Activated CD4-positive, alpha-beta memory T cell treated with anti-CD3 and anti-CD28 coated beads for 36 hours (primary cell): ENCODE measurements around the gene ADCY7. TPM values are rescaled to one million over a fixed set of nuclear protein-coding genes. Genes with fewer than 3 reads are reported as not detected.

Experiments used
- CTCF ChIA-PET: fragments of 350-600 bp; sonication (Branson Sonifier 250); formaldehyde crosslinking; loops from one replicate; lab custom pipeline; 2021; ENCODE audit warnings: antibody characterized with exemption, inconsistent platforms; lab: Charles Lee
- POLR2A ChIA-PET: fragments of 350-600 bp; sonication (Branson Sonifier 250); formaldehyde crosslinking; loops from one replicate; lab custom pipeline; 2021; ENCODE audit warnings: antibody characterized with exemption; lab: Charles Lee
- DNase-seq: peaks from one replicate; pipeline ENCODE4 v3.0.0-alpha.2; 2020
- H3K27ac Mint-ChIP-seq: one replicate; pipeline ENCODE4 v1.8.0; 2021; ENCODE audit warnings: mixed read lengths
- H3K27me3 Mint-ChIP-seq: one replicate; pipeline ENCODE4 v1.8.0; 2021; ENCODE audit warnings: mixed read lengths
- H3K36me3 Mint-ChIP-seq: one replicate; pipeline ENCODE4 v1.8.0; 2021; ENCODE audit warnings: mixed read lengths
- H3K4me1 Mint-ChIP-seq: one replicate; pipeline ENCODE4 v1.8.0; 2021; ENCODE audit warnings: low read depth, mixed read lengths
- H3K4me3 Mint-ChIP-seq: one replicate; pipeline ENCODE4 v1.8.0; 2021; ENCODE audit warnings: mild to moderate bottlenecking, mixed read lengths
- H3K9me3 Mint-ChIP-seq: one replicate; pipeline ENCODE4 v1.8.0; 2021; ENCODE audit warnings: mixed read lengths
- intact Hi-C: fragments of 100-400 bp; cut with micrococcal nuclease; formaldehyde crosslinking; loops from one replicate; pipeline ENCODE4 v1.15.1; 2023
- total RNA-seq, 2 experiments: library from RNA; stranded (reverse); gene quantifications; one replicate each; pipeline ENCODE4 v1.2.3, GENCODE V29; 2021

ADCY7 gene
- total RNA-seq, 2 experiments from 2014 or later, result 100.0 to 107 TPM

- H3K4me1 Mint-ChIP-seq, result peaks cover 35% of the 10 kb centered on the region
- ChIA-PET POLR2A (interaction anchor here (7.6 kb wide), 1 partner anchor 14 kb away, joined by 83 read pairs; no protein-coding TSS in a partner anchor), CTCF (no interaction called here)
- H3K36me3 Mint-ChIP-seq, result peaks cover 2% of the 10 kb centered on the region
- no peak for DNase-seq
- no peak overlapping the region for H3K27ac Mint-ChIP-seq
- H3K9me3 Mint-ChIP-seq, result no peaks in the 10 kb centered on the region
- no peak overlapping the region for H3K4me3 Mint-ChIP-seq
- intact Hi-C loops, result loop anchor here (10.0 kb wide), 1 partner anchor 1647 kb away; the partner anchor contains the start of gene N4BP1
- H3K27me3 Mint-ChIP-seq, result no peaks in the 10 kb centered on the region
These were observed 4.6 kb upstream of the ADCY7 start for GRCh38 chr16:50261707-50262235.

GRCh38 chr16:50263060-50263909 lies 3.1 kb upstream of the ADCY7 start:
- Mint-ChIP-seq H3K36me3 (peaks cover 7% of the 10 kb centered on the region), H3K4me3 (no peak overlapping the region), H3K27me3 (no peaks in the 10 kb centered on the region), H3K9me3 (no peaks in the 10 kb centered on the region), H3K27ac (peak overlapping the region; percentile 91), H3K4me1 (peaks cover 42% of the 10 kb centered on the region)
- intact Hi-C loops, result loop anchor here (10.0 kb wide), 1 partner anchor 1648 kb away; the partner anchor contains the start of gene N4BP1
- no peak for DNase-seq
- POLR2A ChIA-PET, result interaction anchor here (2.1 to 7.6 kb wide), 2 partner anchors 12 to 75 kb away, joined by 9 to 83 read pairs; no protein-coding TSS in a partner anchor
- CTCF ChIA-PET, result interaction anchor here (0.7 to 4.5 kb wide), 5 partner anchors 12 to 238 kb away, joined by 3 to 41 read pairs (median 3); partner anchors contain the start of gene CNEP1R1

GRCh38 chr16:50263940-50264929 lies 2.1 kb upstream of the ADCY7 start:
- CTCF ChIA-PET, result interaction anchor here (0.6 to 4.5 kb wide), 7 partner anchors 11 to 481 kb away, joined by 3 to 41 read pairs (median 4); no protein-coding TSS in a partner anchor
- Mint-ChIP-seq H3K9me3 (no peaks in the 10 kb centered on the region), H3K36me3 (peaks cover 10% of the 10 kb centered on the region), H3K4me1 (peaks cover 49% of the 10 kb centered on the region), H3K27me3 (no peaks in the 10 kb centered on the region), H3K4me3 (peak overlapping the region; percentile 21), H3K27ac (peak overlapping the region; percentile 91)
- DNase-seq, result peak; percentile 78
- intact Hi-C loops, result loop anchor here (1.0 to 10.0 kb wide), 5 partner anchors 13 to 1649 kb away; partner anchors contain the start of genes CNEP1R1 and N4BP1
- POLR2A ChIA-PET, result interaction anchor here (0.7 to 7.6 kb wide), 8 partner anchors 11 to 74 kb away, joined by 3 to 83 read pairs (median 6); no protein-coding TSS in a partner anchor

- H3K4me1 Mint-ChIP-seq, result peaks cover 60% of the 10 kb centered on the region
- peak; percentile 66 for DNase-seq
- no peaks in the 10 kb centered on the region for H3K9me3 Mint-ChIP-seq
- H3K36me3 Mint-ChIP-seq, result peaks cover 11% of the 10 kb centered on the region
- H3K4me3 Mint-ChIP-seq, result peak overlapping the region; percentile 34
- CTCF ChIA-PET, result interaction anchor here (0.6 to 4.5 kb wide), 8 partner anchors 10 to 480 kb away, joined by 3 to 41 read pairs (median 4); no protein-coding TSS in a partner anchor
- POLR2A ChIA-PET, result interaction anchor here (1.7 to 7.6 kb wide), 3 partner anchors 10 to 20 kb away, joined by 7 to 83 read pairs (median 8); no protein-coding TSS in a partner anchor
- intact Hi-C loops, result loop anchor here (5.0 to 10.0 kb wide), 4 partner anchors 198 to 1650 kb away; partner anchors contain the start of genes CYLD, HEATR3 and N4BP1
- peak overlapping the region; percentile 91 for H3K27ac Mint-ChIP-seq
- H3K27me3 Mint-ChIP-seq, result no peaks in the 10 kb centered on the region
These were observed 1.1 kb upstream of the ADCY7 start for GRCh38 chr16:50265260-50265659.

- H3K4me3 Mint-ChIP-seq, result peak overlapping the region; percentile 94
- H3K36me3 Mint-ChIP-seq, result peaks cover 11% of the 10 kb centered on the region
- peak overlapping the region; percentile 97 for H3K27ac Mint-ChIP-seq
- ChIA-PET CTCF (interaction anchor here (0.6 to 4.5 kb wide), 8 partner anchors 9 to 241 kb away, joined by 3 to 41 read pairs (median 4); partner anchors contain the start of gene CNEP1R1), POLR2A (interaction anchor here (0.6 to 7.6 kb wide), 4 partner anchors 10 to 73 kb away, joined by 3 to 83 read pairs (median 4); no protein-coding TSS in a partner anchor)
- H3K9me3 Mint-ChIP-seq, result no peaks in the 10 kb centered on the region
- peaks cover 64% of the 10 kb centered on the region for H3K4me1 Mint-ChIP-seq
- DNase-seq, result no peak
- H3K27me3 Mint-ChIP-seq, result no peaks in the 10 kb centered on the region
- intact Hi-C loops, result loop anchor here (1.0 to 10.0 kb wide), 7 partner anchors 8 to 1651 kb away; partner anchors contain the start of genes CYLD, HEATR3 and N4BP1
These were observed 525 bp upstream of the ADCY7 start for GRCh38 chr16:50265716-50266336.

- Mint-ChIP-seq H3K4me3 (peak overlapping the region; percentile 94), H3K27ac (peak overlapping the region; percentile 97), H3K9me3 (no peaks in the 10 kb centered on the region), H3K4me1 (peaks cover 77% of the 10 kb centered on the region), H3K27me3 (no peaks in the 10 kb centered on the region), H3K36me3 (peaks cover 11% of the 10 kb centered on the region)
- DNase-seq, result peak; percentile 25
- CTCF ChIA-PET, result interaction anchor here (0.8 to 4.5 kb wide), 2 partner anchors 8 to 92 kb away, joined by 3 to 41 read pairs; no protein-coding TSS in a partner anchor
- intact Hi-C loops, result loop anchor here (5.0 to 10.0 kb wide), 4 partner anchors 200 to 1652 kb away; partner anchors contain the start of genes CYLD, HEATR3 and N4BP1
- POLR2A ChIA-PET, result interaction anchor here (0.6 to 7.6 kb wide), 3 partner anchors 8 to 71 kb away, joined by 3 to 83 read pairs (median 3); no protein-coding TSS in a partner anchor
These were observed 840 bp downstream of the ADCY7 start for GRCh38 chr16:50267151-50267631.

GRCh38 chr16:50267651-50268050 lies 1.3 kb downstream of the ADCY7 start:
- Mint-ChIP-seq H3K36me3 (peaks cover 11% of the 10 kb centered on the region), H3K9me3 (no peaks in the 10 kb centered on the region), H3K4me1 (peaks cover 82% of the 10 kb centered on the region), H3K27ac (peak overlapping the region; percentile 97), H3K4me3 (peak overlapping the region; percentile 94), H3K27me3 (no peaks in the 10 kb centered on the region)
- ChIA-PET CTCF (interaction anchor here (0.8 to 4.5 kb wide), 4 partner anchors 7 to 480 kb away, joined by 3 to 41 read pairs (median 4); no protein-coding TSS in a partner anchor), POLR2A (interaction anchor here (0.6 to 7.6 kb wide), 4 partner anchors 8 to 202 kb away, joined by 3 to 83 read pairs (median 4); partner anchors contain the start of gene HEATR3)
- DNase-seq, result peak; percentile 46
- intact Hi-C loops, result loop anchor here (5.0 to 10.0 kb wide), 4 partner anchors 200 to 1653 kb away; partner anchors contain the start of genes CYLD, HEATR3 and N4BP1

GRCh38 chr16:50268352-50268751 lies 2.0 kb downstream of the ADCY7 start:
- DNase-seq, result peak; percentile 31

GRCh38 chr16:50269061-50269705 lies 2.8 kb downstream of the ADCY7 start:
- peak overlapping the region; percentile 58 for H3K27ac Mint-ChIP-seq
- H3K4me3 Mint-ChIP-seq, result no peak overlapping the region
- intact Hi-C loops, result loop anchor here (5.0 to 10.0 kb wide), 4 partner anchors 202 to 1654 kb away; partner anchors contain the start of genes CYLD, HEATR3 and N4BP1
- ChIA-PET POLR2A (interaction anchor here (1.1 to 7.6 kb wide), 3 partner anchors 6 to 203 kb away, joined by 3 to 83 read pairs (median 4); partner anchors contain the start of gene HEATR3), CTCF (interaction anchor here (0.8 to 1.9 kb wide), 3 partner anchors 10 to 479 kb away, joined by 3 to 5 read pairs (median 4); no protein-coding TSS in a partner anchor)
- no peaks in the 10 kb centered on the region for H3K9me3 Mint-ChIP-seq
- peaks cover 15% of the 10 kb centered on the region for H3K36me3 Mint-ChIP-seq
- H3K27me3 Mint-ChIP-seq, result no peaks in the 10 kb centered on the region
- no peak for DNase-seq
- H3K4me1 Mint-ChIP-seq, result peaks cover 83% of the 10 kb centered on the region

More at GRCh38 chr16:50268352-50268751, 2.0 kb downstream of the ADCY7 start:
- Mint-ChIP-seq H3K27me3 (no peaks in the 10 kb centered on the region), H3K4me1 (peaks cover 84% of the 10 kb centered on the region), H3K27ac (peak overlapping the region; percentile 97), H3K36me3 (peaks cover 11% of the 10 kb centered on the region), H3K9me3 (no peaks in the 10 kb centered on the region), H3K4me3 (peak overlapping the region; percentile 64)
- ChIA-PET CTCF (interaction anchor here (0.8 to 1.9 kb wide), 4 partner anchors 11 to 479 kb away, joined by 3 to 5 read pairs (median 4); no protein-coding TSS in a partner anchor), POLR2A (interaction anchor here (0.7 to 7.6 kb wide), 3 partner anchors 7 to 203 kb away, joined by 3 to 83 read pairs (median 4); partner anchors contain the start of gene HEATR3)
- intact Hi-C loops, result loop anchor here (5.0 to 10.0 kb wide), 4 partner anchors 201 to 1654 kb away; partner anchors contain the start of genes CYLD, HEATR3 and N4BP1
